ENCODE data around the gene M1AP. TPM values are rescaled to one million over a fixed set of nuclear protein-coding genes. Genes with fewer than 3 reads are reported as not detected.

The M1AP gene
- total RNA-seq, 1 experiment from 2014 or later: 7.6 TPM

- H3K27ac Mint-ChIP-seq: no peak overlapping the region
- H3K4me2 ChIP-seq (ENCODE audit: insufficient read depth, insufficient read length, low read length): peak overlapping the region; percentile 49
These were observed 132.0 kb downstream of the M1AP start for GRCh38 chr2:74515981-74516633.

More at GRCh38 chr2:74515981-74516633, 132.0 kb downstream of the M1AP start:
- Histone ChIP-seq H2BK12ac (ENCODE audit: insufficient read length, low read depth, low read length) (no peak overlapping the region), H2BK5ac (ENCODE audit: insufficient read length, low read length) (no peak overlapping the region), H3K9me3 (ENCODE audit: control insufficient read depth, low read depth, low read length) (no peaks in the 10 kb centered on the region), H4K5ac (ENCODE audit: insufficient read length, low read depth, low read length) (no peak overlapping the region), H3K23ac (ENCODE audit: insufficient read length, low read depth, low read length) (no peak overlapping the region), H2AK5ac (ENCODE audit: insufficient read length, low read length) (no peak overlapping the region), H3T11ph (ENCODE audit: low read length) (no peak overlapping the region), H3K56ac (ENCODE audit: insufficient read length, low read depth, low read length) (no peak overlapping the region), H4K8ac (replicated peaks; ENCODE audit: insufficient read length, low read depth, low read length) (no peak overlapping the region), H3K18ac (ENCODE audit: insufficient read length, low read depth, low read length) (peak overlapping the region; percentile 53), H2BK15ac (ENCODE audit: low read depth, low read length) (no peak overlapping the region; the same call in 1 of the 2 replicates), H4K20me1 (ENCODE audit: control insufficient read depth, insufficient read depth, insufficient read length) (no peaks in the 10 kb centered on the region), H3K23me2 (ENCODE audit: insufficient read length, low read depth, low read length, poor library complexity, severe bottlenecking) (peaks cover 19% of the 10 kb centered on the region), H3K14ac (ENCODE audit: insufficient read depth, low read length) (no peak overlapping the region; the same call in 1 of the 2 replicates), H2BK120ac (ENCODE audit: low read depth, low read length, poor library complexity, severe bottlenecking) (no peak overlapping the region), H3K79me2 (ENCODE audit: insufficient read depth, low read length) (no peaks in the 10 kb centered on the region), H4K91ac (ENCODE audit: insufficient read length, low read depth, low read length) (no peak overlapping the region), H3K27ac (ENCODE audit: insufficient read length, low read depth, low read length) (no peak overlapping the region), H2BK20ac (ENCODE audit: low read depth, low read length, poor library complexity, severe bottlenecking) (no peak overlapping the region), H3K4me1 (ENCODE audit: insufficient read depth, low read length) (no peaks in the 10 kb centered on the region), H3K9ac (ENCODE audit: extremely low read depth, insufficient read length, low read length) (no peak overlapping the region), H3K4ac (ENCODE audit: low read depth, low read length) (no peak overlapping the region), H2AFZ (ENCODE audit: low read length) (no peak overlapping the region), H3K27me3 (ENCODE audit: insufficient read depth, low read length) (peaks cover 82% of the 10 kb centered on the region), H3K79me1 (ENCODE audit: insufficient read depth, low read depth, low read length, poor library complexity, severe bottlenecking) (no peaks in the 10 kb centered on the region)
- peaks cover 13 to 17% of the 10 kb centered on the region in 2 experiments for H3K9me3 Mint-ChIP-seq
- H3K4me3 Mint-ChIP-seq: peak overlapping the region; percentile 1 to 30; a peak in 1 of 5 replicates
- no CpG with 5 or more reads among the region's 72 CpGs for WGBS (ENCODE audit: extremely low coverage, insufficient read length, low lambda C conversion rate)
- peak; percentile 93 for DNase-seq
- TF ChIP-seq CTCF (conservative IDR thresholded peaks at IDR 0.05): no peak
- H3K36me3 Mint-ChIP-seq (ENCODE audit: insufficient read depth in 1 of 3, low read depth in 3 of 3): peaks cover 5 to 8% (median 6%) of the 10 kb centered on the region in 3 experiments; a peak in 6 of 7 replicates
- peaks cover 12 to 14% of the 10 kb centered on the region in 2 experiments for H3K4me1 Mint-ChIP-seq
- peaks cover 98% of the 10 kb centered on the region for H3K27me3 Mint-ChIP-seq (ENCODE audit: low read depth)
